Measurements from ENCODE around the gene ZBTB16.

- TF ChIP-seq POLR2AphosphoS5 (IDR thresholded peaks at IDR 0.05; ENCODE audit: borderline replicate concordance, low read depth, low read length) (no peak), EZH2 (IDR thresholded peaks at IDR 0.05) (no peak), FOXP2 (optimal IDR thresholded peaks at IDR 0.05; ENCODE audit: control extremely low read depth, extremely low read length, insufficient read depth) (no peak)
Observed at GRCh38 chr11:114070464-114071139, 11.1 kb downstream of the ZBTB16 start.
